ENCODE data around the gene SLC18A3. TPM values are rescaled to one million over a fixed set of nuclear protein-coding genes. Genes with fewer than 3 reads are reported as not detected.

The SLC18A3 gene
- total RNA-seq, 1 donor from 2014 or later: not detected

DNA sequence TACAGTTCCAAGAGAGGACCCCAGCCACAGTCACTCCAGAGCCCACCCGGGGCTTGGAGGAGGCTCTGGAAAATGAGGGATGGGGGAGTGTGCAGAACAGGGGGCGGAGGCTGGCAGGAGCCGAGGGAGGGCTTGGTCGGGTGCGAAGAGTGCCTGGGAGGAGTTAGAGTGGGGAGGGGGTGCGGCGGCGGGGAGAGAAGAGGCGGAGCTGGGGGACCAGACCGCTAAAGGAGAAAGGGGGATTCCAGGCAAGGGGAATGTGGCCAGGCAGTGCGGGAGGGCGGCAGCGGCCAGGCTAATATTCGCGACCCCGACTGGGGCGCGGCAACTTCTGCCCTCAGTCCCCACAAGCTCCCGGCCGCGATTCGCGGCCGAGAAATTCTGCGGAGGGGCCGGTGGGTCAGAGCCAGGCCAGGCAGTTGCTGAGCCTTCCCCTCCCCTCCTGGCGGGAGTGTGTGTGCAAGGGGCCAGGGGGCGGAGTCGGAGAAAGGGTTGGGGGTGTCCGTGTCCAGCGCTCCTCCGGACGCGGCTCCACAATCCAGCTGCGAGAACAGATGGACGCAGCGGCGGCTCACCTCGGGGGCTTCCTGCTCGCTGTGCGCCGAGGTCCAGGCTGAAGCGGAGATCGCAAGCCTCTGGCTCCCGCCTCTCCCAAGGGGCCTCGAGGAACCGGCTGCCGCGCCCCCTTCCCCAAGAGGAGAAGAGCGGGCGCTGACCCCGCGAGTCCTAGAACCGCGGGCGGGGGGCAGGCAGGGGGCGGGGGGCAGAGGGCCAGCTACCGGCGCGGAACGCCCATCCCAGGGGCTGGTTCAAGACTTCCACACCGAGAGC, 612 bp upstream of the SLC18A3 start:
- no peak overlapping the region for H3K27ac ChIP-seq (ENCODE audit: low read depth, low read length)
- H3K9ac ChIP-seq (ENCODE audit: low read depth in 1 of 3, low read length in 3 of 3): no peak overlapping the region
- H3K9me3 ChIP-seq (ENCODE audit: control insufficient read depth in 3 of 3, low read length in 3 of 3): no peaks in the 10 kb centered on the region
- no peak overlapping the region for H3K4me3 ChIP-seq (ENCODE audit: low read length in 3 of 3)
- peaks cover 68 to 74% (median 69%) of the 10 kb centered on the region in 3 donors for H3K27me3 ChIP-seq (ENCODE audit: control insufficient read depth in 3 of 3, insufficient read depth in 3 of 3, low read length in 3 of 3)
- H3K4me1 ChIP-seq (ENCODE audit: control insufficient read depth in 3 of 3, insufficient read depth in 3 of 3, low read length in 3 of 3): peaks cover 6 to 18% (median 10%) of the 10 kb centered on the region in 3 donors
- no peaks in the 10 kb centered on the region for H3K36me3 ChIP-seq (ENCODE audit: control insufficient read depth in 3 of 3, insufficient read depth in 3 of 3, low read length in 3 of 3)

DNA sequence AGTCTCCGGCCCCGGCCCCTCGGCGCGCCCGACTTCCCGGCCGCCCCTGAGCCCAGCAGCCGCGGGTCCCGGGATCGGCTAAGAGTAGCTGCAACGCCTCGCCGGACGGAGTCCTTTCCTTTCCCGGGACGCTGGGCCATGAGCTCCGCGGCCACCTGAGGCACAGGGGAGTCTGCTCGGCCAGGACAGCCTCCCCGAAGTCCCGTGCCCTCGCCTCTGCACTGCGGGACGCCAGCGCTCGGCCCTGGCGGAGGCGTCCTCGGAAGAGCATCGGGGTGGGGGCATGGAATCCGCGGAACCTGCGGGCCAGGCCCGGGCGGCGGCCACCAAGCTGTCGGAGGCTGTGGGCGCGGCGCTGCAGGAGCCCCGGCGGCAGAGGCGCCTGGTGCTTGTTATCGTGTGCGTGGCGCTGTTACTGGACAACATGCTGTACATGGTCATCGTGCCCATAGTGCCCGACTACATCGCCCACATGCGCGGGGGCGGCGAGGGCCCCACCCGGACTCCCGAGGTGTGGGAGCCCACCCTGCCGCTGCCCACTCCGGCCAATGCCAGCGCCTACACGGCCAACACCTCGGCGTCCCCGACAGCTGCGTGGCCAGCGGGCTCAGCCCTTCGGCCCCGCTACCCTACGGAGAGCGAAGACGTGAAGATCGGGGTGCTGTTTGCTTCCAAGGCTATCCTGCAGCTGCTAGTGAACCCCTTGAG, 502 bp downstream of the SLC18A3 start:
- H3K27me3 ChIP-seq (ENCODE audit: control insufficient read depth in 3 of 3, insufficient read depth in 3 of 3, low read length in 3 of 3): peaks cover 76 to 80% (median 78%) of the 10 kb centered on the region in 3 donors
- no peaks in the 10 kb centered on the region for H3K36me3 ChIP-seq (ENCODE audit: control insufficient read depth in 3 of 3, insufficient read depth in 3 of 3, low read length in 3 of 3)
- H3K9ac ChIP-seq (ENCODE audit: low read depth in 1 of 3, low read length in 3 of 3): no peak overlapping the region
- peaks cover 6 to 18% (median 10%) of the 10 kb centered on the region in 3 donors for H3K4me1 ChIP-seq (ENCODE audit: control insufficient read depth in 3 of 3, insufficient read depth in 3 of 3, low read length in 3 of 3)
- no peaks in the 10 kb centered on the region for H3K9me3 ChIP-seq (ENCODE audit: control insufficient read depth in 3 of 3, low read length in 3 of 3)
- no peak overlapping the region for H3K4me3 ChIP-seq (ENCODE audit: low read length in 3 of 3)
- H3K27ac ChIP-seq (ENCODE audit: low read depth, low read length): no peak overlapping the region

DNA sequence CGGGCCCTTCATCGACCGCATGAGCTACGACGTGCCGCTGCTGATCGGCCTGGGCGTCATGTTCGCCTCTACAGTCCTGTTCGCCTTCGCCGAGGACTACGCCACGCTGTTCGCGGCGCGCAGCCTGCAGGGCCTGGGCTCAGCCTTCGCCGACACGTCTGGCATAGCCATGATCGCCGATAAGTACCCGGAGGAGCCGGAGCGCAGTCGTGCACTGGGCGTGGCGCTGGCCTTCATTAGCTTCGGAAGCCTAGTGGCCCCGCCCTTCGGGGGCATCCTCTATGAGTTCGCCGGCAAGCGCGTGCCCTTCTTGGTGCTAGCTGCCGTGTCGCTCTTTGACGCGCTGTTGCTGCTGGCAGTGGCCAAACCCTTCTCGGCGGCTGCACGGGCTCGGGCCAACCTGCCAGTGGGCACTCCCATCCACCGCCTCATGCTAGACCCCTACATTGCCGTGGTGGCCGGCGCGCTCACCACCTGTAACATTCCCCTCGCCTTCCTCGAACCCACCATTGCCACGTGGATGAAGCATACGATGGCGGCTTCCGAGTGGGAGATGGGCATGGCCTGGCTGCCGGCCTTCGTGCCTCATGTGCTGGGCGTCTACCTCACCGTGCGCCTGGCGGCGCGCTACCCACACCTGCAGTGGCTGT, 1.2 kb downstream of the SLC18A3 start:
- Histone ChIP-seq H3K9ac (ENCODE audit: low read depth in 1 of 3, low read length in 3 of 3) (no peak overlapping the region), H3K27me3 (ENCODE audit: control insufficient read depth in 3 of 3, insufficient read depth in 3 of 3, low read length in 3 of 3) (peaks cover 83 to 86% (median 83%) of the 10 kb centered on the region in 3 donors), H3K4me3 (ENCODE audit: low read length in 3 of 3) (no peak overlapping the region), H3K9me3 (ENCODE audit: control insufficient read depth in 3 of 3, low read length in 3 of 3) (no peaks in the 10 kb centered on the region), H3K36me3 (ENCODE audit: control insufficient read depth in 3 of 3, insufficient read depth in 3 of 3, low read length in 3 of 3) (no peaks in the 10 kb centered on the region), H3K27ac (ENCODE audit: low read depth, low read length) (no peak overlapping the region), H3K4me1 (ENCODE audit: control insufficient read depth in 3 of 3, insufficient read depth in 3 of 3, low read length in 3 of 3) (peaks cover 6 to 18% (median 10%) of the 10 kb centered on the region in 3 donors)

DNA sequence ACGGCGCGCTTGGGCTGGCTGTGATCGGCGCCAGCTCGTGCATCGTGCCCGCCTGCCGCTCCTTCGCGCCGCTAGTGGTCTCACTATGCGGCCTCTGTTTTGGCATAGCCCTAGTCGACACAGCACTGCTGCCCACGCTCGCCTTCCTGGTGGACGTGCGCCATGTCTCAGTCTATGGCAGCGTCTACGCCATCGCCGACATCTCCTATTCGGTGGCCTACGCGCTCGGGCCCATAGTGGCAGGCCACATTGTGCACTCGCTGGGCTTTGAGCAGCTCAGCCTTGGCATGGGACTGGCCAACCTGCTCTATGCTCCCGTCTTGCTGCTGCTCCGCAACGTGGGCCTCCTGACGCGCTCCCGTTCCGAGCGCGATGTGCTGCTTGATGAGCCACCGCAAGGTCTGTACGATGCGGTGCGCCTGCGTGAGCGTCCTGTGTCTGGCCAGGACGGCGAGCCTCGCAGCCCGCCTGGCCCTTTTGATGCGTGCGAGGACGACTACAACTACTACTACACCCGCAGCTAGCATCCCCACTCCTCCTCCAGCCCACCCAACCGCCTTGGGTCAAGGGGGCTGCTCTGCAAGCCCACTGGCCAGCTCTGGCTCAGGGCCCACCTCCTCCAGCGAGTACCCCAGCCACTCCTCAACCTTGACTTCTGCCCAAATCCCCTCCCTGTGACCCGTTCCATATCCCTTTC, 1.9 kb downstream of the SLC18A3 start:
- Histone ChIP-seq H3K4me3 (ENCODE audit: low read length in 3 of 3) (no peak overlapping the region), H3K36me3 (ENCODE audit: control insufficient read depth in 3 of 3, insufficient read depth in 3 of 3, low read length in 3 of 3) (no peaks in the 10 kb centered on the region), H3K9ac (ENCODE audit: low read depth in 1 of 3, low read length in 3 of 3) (no peak overlapping the region), H3K4me1 (ENCODE audit: control insufficient read depth in 3 of 3, insufficient read depth in 3 of 3, low read length in 3 of 3) (peaks cover 6 to 18% (median 10%) of the 10 kb centered on the region in 3 donors), H3K9me3 (ENCODE audit: control insufficient read depth in 3 of 3, low read length in 3 of 3) (no peaks in the 10 kb centered on the region), H3K27ac (ENCODE audit: low read depth, low read length) (no peak overlapping the region), H3K27me3 (ENCODE audit: control insufficient read depth in 3 of 3, insufficient read depth in 3 of 3, low read length in 3 of 3) (peaks cover 88 to 90% (median 89%) of the 10 kb centered on the region in 3 donors)

DNA sequence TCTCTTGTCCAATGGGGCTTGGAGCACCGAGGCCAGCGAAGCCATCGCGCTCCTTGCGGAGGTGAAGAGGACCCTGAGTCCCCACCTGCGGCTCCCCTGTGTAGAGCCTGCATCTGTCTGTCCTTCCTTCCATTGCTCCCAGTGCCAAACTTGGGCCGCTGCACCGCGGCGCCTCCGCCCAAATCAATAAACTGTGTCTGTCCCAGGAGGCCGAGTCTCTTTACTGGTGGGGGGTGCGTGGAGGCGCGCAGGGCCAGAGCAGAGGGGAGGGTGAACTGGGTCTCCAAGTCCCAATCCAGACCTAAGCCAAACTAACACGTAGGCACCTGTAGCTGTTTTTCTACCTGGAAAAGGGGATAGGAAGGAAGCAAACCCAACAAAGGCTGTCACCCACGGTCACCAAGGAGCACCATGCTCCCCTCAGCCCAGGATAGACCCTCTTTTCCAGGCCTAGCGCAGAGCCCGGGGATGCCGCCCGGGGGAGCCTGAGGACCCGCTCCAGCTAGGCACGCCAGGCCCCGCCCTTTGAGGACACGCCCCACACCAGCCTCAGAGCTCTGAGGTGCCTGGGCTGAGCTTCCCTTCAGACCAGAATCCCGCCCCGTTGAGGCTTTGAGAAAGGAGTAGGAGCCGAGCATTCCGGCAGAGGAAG, 2.5 kb downstream of the SLC18A3 start:
- no peaks in the 10 kb centered on the region for H3K36me3 ChIP-seq (ENCODE audit: control insufficient read depth in 3 of 3, insufficient read depth in 3 of 3, low read length in 3 of 3)
- no peak overlapping the region for H3K27ac ChIP-seq (ENCODE audit: low read depth, low read length)
- no peak overlapping the region for H3K4me3 ChIP-seq (ENCODE audit: low read length in 3 of 3)
- H3K9ac ChIP-seq (ENCODE audit: low read depth in 1 of 3, low read length in 3 of 3): no peak overlapping the region
- peaks cover 86 to 90% (median 89%) of the 10 kb centered on the region in 3 donors for H3K27me3 ChIP-seq (ENCODE audit: control insufficient read depth in 3 of 3, insufficient read depth in 3 of 3, low read length in 3 of 3)
- H3K4me1 ChIP-seq (ENCODE audit: control insufficient read depth in 3 of 3, insufficient read depth in 3 of 3, low read length in 3 of 3): peaks cover 6 to 18% (median 10%) of the 10 kb centered on the region in 3 donors
- no peaks in the 10 kb centered on the region for H3K9me3 ChIP-seq (ENCODE audit: control insufficient read depth in 3 of 3, low read length in 3 of 3)

DNA sequence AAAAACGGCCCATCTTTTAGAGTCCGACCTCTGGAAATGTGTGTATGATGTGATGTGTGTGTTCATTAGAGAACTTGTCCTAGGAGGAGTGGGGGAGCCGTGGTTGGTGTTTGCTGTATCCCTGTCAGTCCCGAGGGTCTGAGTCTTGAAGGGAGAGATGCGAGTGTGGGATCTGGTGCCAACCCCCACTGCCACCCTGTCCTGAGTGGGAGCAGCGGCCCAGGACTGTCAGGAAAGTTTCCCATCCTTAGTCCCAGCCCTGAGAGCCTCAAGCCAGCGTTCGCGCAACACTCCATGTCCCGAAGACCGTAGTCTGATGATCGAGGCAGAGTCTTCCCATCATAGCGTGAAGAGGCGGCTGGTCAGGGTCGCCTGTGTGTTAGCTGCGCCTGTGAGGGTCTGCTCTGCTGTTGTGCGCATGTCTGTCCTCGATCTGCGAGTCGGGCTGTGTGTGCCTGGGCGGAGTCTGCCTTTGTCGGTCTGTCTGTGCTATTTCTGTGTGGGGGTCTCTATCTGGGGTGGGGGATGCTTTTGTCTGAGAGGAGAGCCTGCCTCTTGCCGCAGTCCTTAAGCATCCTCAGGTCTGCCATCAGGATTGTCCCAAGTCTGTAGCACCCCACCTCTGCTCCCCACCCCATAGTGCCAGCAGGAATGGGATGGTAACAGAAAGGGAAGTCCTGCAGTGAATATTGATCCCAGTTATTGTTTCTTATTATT, 3.2 kb downstream of the SLC18A3 start:
- Histone ChIP-seq H3K9me3 (ENCODE audit: control insufficient read depth in 3 of 3, low read length in 3 of 3) (no peaks in the 10 kb centered on the region), H3K36me3 (ENCODE audit: control insufficient read depth in 3 of 3, insufficient read depth in 3 of 3, low read length in 3 of 3) (no peaks in the 10 kb centered on the region), H3K4me3 (ENCODE audit: low read length in 3 of 3) (no peak overlapping the region), H3K27ac (ENCODE audit: low read depth, low read length) (no peak overlapping the region), H3K9ac (ENCODE audit: low read depth in 1 of 3, low read length in 3 of 3) (no peak overlapping the region), H3K27me3 (ENCODE audit: control insufficient read depth in 3 of 3, insufficient read depth in 3 of 3, low read length in 3 of 3) (peaks cover 85 to 89% (median 89%) of the 10 kb centered on the region in 3 donors), H3K4me1 (ENCODE audit: control insufficient read depth in 3 of 3, insufficient read depth in 3 of 3, low read length in 3 of 3) (peaks cover 6 to 18% (median 10%) of the 10 kb centered on the region in 3 donors)

DNA sequence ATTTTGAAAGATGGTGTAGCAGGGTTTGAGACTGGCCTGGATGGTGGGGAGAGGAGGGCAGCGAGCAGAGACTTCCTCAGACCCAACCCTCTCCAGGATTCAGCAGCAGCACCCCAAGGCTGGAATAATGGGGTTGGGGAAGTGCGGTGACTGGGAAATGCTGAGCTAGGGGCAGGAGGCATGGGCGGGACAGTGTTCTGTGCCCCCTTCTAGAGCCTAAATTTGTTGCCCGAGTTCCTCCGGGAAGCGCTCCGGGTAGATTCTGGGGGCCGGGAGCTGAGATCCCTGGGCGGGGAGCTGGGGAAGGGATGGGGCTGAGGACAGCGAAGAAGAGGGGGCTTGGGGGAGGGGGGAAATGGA, 3.8 kb downstream of the SLC18A3 start, which contains the start of gene CHAT:
TSS of gene CHAT (plus strand) at position 156 of the 360 bp plus-strand sequence. CDS start at position 309, 153 bp downstream.
- Histone ChIP-seq H3K36me3 (ENCODE audit: control insufficient read depth in 3 of 3, insufficient read depth in 3 of 3, low read length in 3 of 3) (no peaks in the 10 kb centered on the region), H3K27ac (ENCODE audit: low read depth, low read length) (no peak within 1 kb of the TSS), H3K27me3 (ENCODE audit: control insufficient read depth in 3 of 3, insufficient read depth in 3 of 3, low read length in 3 of 3) (peaks cover 84 to 87% (median 85%) of the 10 kb centered on the region in 3 donors), H3K4me3 (ENCODE audit: low read length in 3 of 3) (no peak within 1 kb of the TSS), H3K4me1 (ENCODE audit: control insufficient read depth in 3 of 3, insufficient read depth in 3 of 3, low read length in 3 of 3) (peaks cover 6 to 18% (median 10%) of the 10 kb centered on the region in 3 donors), H3K9me3 (ENCODE audit: control insufficient read depth in 3 of 3, low read length in 3 of 3) (no peaks in the 10 kb centered on the region), H3K9ac (ENCODE audit: low read depth in 1 of 3, low read length in 3 of 3) (no peak within 1 kb of the TSS)

DNA sequence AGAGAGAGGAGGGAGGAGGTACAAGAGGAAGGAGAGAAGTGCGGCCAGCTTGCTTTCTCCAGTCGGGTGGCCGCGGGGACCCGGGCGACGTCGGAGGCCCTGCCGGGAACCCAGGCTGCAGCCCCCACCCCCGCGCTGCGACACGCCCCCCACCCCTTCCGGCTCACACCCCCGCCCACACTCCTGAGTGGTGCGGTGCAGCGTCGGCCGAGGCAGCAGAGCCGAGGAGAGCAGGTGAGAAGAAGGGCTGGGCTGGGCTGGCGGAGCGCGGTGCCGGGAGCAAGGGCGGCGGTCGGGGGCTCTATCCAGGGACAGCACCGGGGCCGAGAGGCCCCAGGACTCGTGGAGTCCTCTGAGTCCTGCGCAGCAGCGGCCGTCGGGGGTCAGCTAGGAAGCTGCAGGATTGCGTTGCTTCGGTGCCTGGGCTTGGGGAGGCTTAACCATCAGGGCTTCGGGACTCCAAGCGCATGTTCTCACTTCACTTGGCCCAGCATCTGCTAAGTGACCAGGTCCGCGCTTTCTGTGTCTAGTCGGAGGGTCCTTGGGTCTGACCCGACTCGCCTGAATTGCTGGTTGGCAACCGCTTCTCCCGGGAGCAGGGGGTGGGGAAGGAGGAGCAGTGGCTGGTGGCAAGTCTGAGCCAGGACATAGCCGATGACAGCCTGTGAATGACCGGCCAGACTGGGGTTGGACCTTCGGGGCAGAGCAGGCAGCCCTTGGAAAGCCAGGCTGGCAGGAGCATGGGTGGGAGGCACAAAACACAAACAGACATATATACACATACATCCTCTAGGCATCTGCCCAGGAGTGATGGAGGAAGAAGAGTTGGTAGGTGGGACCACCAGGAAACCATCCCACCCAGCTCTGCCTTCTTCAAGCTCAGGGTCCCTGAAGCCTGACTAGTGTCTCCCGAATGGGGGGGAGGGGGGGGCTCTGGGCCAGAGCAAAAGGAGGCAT, 4.4 kb downstream of the SLC18A3 start:
- Histone ChIP-seq H3K36me3 (ENCODE audit: control insufficient read depth in 3 of 3, insufficient read depth in 3 of 3, low read length in 3 of 3) (no peaks in the 10 kb centered on the region), H3K9ac (ENCODE audit: low read depth in 1 of 3, low read length in 3 of 3) (no peak overlapping the region), H3K4me1 (ENCODE audit: control insufficient read depth in 3 of 3, insufficient read depth in 3 of 3, low read length in 3 of 3) (peaks cover 6 to 18% (median 10%) of the 10 kb centered on the region in 3 donors), H3K9me3 (ENCODE audit: control insufficient read depth in 3 of 3, low read length in 3 of 3) (no peaks in the 10 kb centered on the region), H3K4me3 (ENCODE audit: low read length in 3 of 3) (no peak overlapping the region), H3K27me3 (ENCODE audit: control insufficient read depth in 3 of 3, insufficient read depth in 3 of 3, low read length in 3 of 3) (peaks cover 79 to 85% (median 82%) of the 10 kb centered on the region in 3 donors), H3K27ac (ENCODE audit: low read depth, low read length) (no peak overlapping the region)
